ENCODE data around the gene HLA-A. TPM values are rescaled to one million over a fixed set of nuclear protein-coding genes. Genes with fewer than 3 reads are reported as not detected.
"Not testable (repeated sequence)": the region's sequence is repeated elsewhere in the genome, so short reads cannot be mapped to it uniquely, and the experiment has no call there.

Gene HLA-A
- total RNA-seq, 1 donor: 1,869 TPM

DNA sequence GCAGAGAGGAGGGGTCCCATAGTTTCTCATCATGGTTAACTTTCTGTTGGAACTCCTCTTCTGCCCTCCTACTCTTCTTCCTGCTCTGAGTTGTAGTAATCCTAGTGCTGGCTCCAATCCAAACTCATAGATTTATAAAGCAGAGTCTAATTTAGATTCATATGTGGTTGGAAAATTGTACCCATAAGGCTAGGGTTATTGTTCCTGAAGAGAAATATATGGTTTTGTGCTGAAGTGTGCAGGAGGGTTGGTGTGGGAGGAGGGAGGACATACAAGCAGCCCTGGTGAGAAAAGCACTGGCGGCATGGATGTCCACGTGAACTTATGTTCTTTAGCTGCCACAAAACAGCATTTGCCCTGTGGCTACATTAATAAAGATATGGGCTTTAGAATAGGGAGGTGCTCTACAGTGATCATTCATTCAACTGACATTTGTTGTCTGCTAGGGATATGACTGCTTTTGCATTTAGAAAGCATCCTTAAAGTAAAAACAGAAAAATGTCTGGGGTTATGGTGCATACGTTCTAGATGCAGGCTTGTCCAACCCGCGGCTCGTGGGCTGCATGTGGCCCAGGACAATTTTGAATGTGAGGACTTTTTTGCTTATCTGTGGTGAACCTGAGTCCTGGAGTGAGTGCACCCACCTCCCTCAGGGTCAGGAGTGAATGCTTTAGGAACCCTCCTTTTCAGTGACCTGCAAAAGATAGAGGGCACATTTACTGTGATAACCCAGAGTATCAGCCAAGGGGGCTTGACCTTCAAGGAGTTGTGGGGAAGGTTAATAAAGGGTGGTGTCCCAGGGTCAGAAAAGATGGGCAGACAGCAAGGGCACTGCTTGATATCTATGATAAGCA lies 4.1 kb downstream of the HLA-A start:
- H3K4me1 ChIP-seq (ENCODE audit: insufficient read depth, low read length): peaks cover 53% of the 10 kb centered on the region
- no peak overlapping the region for H3K4me3 ChIP-seq (ENCODE audit: low read length)
- no peaks in the 10 kb centered on the region for H3K9me3 ChIP-seq (ENCODE audit: low read depth, low read length)
- H3K27me3 ChIP-seq (ENCODE audit: insufficient read depth, low read length): no peaks in the 10 kb centered on the region

DNA sequence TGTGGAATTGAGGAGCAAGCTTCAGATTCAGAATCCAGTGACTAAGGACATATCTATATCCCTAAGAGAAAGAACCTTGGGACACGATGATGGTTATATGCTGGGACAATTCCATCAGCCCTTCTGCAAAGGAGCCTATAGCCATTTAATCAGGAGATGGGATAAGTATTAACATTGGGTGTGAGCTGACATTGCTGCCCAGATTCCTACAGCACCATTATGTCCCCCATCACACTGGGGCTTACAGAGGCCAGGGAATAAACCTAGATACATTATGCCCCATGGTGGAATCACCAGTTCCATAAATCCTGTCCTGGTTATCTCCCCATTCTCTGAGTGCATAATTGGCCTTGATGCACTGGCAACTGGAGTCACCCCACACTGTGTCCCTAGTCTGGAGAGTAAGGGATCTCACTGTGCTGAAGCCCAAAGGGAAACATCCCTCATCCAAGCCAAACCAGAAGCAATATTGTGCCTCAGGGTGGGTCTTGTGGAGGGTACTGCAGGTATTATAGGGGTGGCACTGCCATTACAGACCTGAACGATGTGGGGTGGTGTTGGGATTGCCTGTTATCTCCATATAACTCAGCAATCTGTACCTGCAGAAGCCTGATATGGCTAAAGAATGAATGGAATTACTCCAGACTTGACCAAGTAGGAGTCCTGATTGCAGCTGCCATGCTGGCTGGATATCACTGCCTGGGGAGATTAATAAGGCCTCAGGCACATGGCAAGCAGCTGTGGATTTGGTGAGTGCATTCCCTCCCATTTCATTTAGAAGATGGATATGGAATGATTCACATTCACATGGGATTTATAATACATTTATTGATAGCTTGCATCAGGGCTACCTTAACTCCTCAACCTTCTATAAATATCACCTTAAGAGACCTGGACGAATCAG lies 5.0 kb downstream of the HLA-A start:
- H3K27me3 ChIP-seq (ENCODE audit: insufficient read depth, low read length): no peaks in the 10 kb centered on the region
- no peaks in the 10 kb centered on the region for H3K9me3 ChIP-seq (ENCODE audit: low read depth, low read length)
- peaks cover 50% of the 10 kb centered on the region for H3K4me1 ChIP-seq (ENCODE audit: insufficient read depth, low read length)
- H3K4me3 ChIP-seq (ENCODE audit: low read length): no peak overlapping the region

DNA sequence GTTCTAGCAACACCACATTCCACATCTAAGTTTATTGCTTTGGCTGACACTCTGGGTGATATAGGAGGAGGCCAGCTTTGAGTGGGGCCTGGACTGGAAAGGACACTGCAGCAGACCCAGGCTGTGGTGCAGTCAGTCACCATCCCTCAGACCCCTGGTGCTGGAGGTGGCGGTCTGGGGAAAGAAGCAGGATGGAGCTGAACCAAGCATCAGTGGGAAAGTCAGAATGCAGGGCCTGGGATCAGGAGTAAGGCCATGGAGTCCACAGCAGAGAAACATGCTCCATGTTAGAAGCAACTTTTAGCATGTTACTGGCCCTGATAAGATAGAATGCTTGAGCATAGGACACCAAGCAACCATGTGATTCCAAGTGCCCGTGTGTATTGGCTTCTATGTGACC lies 5.9 kb downstream of the HLA-A start:
- Histone ChIP-seq H3K9me3 (ENCODE audit: low read depth, low read length) (no peaks in the 10 kb centered on the region), H3K4me1 (ENCODE audit: insufficient read depth, low read length) (peaks cover 50% of the 10 kb centered on the region), H3K27me3 (ENCODE audit: insufficient read depth, low read length) (no peaks in the 10 kb centered on the region), H3K4me3 (ENCODE audit: low read length) (no peak overlapping the region)

DNA sequence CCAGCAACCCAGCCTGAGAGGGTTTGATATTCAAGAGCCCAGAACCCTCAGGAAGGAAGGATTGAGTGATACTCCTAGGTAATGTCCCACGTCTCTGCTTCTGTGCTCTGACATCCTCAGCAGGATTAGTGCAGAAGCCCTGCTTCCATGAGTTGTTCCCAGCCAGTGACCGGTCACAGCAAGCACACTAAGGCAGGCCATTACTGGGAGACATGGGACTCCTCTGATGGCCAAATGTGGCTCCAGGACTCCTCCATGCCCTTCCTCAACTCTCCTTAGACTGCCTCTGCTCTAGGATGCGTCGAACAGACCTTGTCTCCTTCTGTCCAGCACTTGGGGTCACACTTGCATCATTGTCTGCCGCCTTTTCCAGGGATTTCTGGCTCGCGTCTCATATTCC lies 7.6 kb downstream of the HLA-A start:
- Histone ChIP-seq H3K4me3 (ENCODE audit: low read length) (no peak overlapping the region), H3K27me3 (ENCODE audit: insufficient read depth, low read length) (no peaks in the 10 kb centered on the region), H3K4me1 (ENCODE audit: insufficient read depth, low read length) (peaks cover 36% of the 10 kb centered on the region), H3K9me3 (ENCODE audit: low read depth, low read length) (no peaks in the 10 kb centered on the region)

GRCh38 chr6:29951882-29952281 lies 9.6 kb downstream of the HLA-A start:
- Histone ChIP-seq H3K9me3 (ENCODE audit: low read depth, low read length) (no peaks in the 10 kb centered on the region), H3K4me1 (ENCODE audit: insufficient read depth, low read length) (peaks cover 16% of the 10 kb centered on the region), H3K27me3 (ENCODE audit: insufficient read depth, low read length) (no peaks in the 10 kb centered on the region), H3K4me3 (ENCODE audit: low read length) (no peak overlapping the region)

- H3K9me3 ChIP-seq (ENCODE audit: low read depth, low read length): no peaks in the 10 kb centered on the region
- peaks cover 11% of the 10 kb centered on the region for H3K4me1 ChIP-seq (ENCODE audit: insufficient read depth, low read length)
- no peaks in the 10 kb centered on the region for H3K27me3 ChIP-seq (ENCODE audit: insufficient read depth, low read length)
- no peak overlapping the region for H3K4me3 ChIP-seq (ENCODE audit: low read length)
Measured at GRCh38 chr6:29953001-29953441, 10.7 kb downstream of the HLA-A start.

DNA sequence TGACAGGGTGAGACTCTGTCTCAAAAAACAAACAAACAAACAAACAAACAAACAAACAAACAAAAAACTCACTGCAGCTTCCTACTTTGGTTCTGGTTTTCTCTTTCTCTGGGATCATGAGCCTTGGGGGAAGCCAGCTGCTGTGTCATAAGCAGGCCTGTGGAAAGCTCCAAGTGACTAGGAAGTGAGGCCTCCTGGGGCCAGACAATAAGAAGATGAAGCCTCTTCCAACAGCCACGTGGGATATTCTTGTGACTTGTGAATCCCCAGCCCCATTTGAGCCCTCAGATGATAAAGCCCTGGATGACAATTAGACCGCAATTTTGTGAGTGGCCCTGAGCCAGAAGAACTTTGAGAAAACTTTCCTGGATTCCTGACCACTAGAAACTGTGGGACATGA lies 11.4 kb downstream of the HLA-A start:
- Histone ChIP-seq H3K4me3 (ENCODE audit: low read length) (no peak overlapping the region), H3K27me3 (ENCODE audit: insufficient read depth, low read length) (no peaks in the 10 kb centered on the region), H3K4me1 (ENCODE audit: insufficient read depth, low read length) (peaks cover 13% of the 10 kb centered on the region), H3K9me3 (ENCODE audit: low read depth, low read length) (no peaks in the 10 kb centered on the region)

GRCh38 chr6:29954272-29954671 lies 11.9 kb downstream of the HLA-A start:
- Histone ChIP-seq H3K27me3 (ENCODE audit: insufficient read depth, low read length) (no peaks in the 10 kb centered on the region), H3K9me3 (ENCODE audit: low read depth, low read length) (no peaks in the 10 kb centered on the region), H3K4me3 (ENCODE audit: low read length) (no peak overlapping the region), H3K4me1 (ENCODE audit: insufficient read depth, low read length) (peaks cover 18% of the 10 kb centered on the region)

DNA sequence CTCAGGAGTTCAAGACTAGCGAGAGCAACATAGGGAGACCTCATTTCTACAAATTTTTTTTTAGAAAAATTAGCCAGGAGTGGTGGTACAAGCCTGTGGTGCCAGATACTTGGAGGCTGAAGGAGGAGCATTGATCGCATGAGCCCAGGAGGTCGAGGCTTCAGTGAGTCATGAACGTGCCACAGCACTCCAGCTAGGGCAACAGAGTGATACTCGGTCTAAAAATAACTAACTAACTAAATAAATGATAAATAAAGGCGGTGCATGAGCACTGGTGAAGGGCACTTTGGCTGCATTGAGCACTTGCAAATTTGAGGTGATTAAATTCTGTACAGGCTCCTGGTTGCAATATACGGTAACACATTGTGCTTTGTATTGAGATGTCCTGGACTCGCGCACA lies 13.5 kb downstream of the HLA-A start:
- Histone ChIP-seq H3K27me3 (ENCODE audit: insufficient read depth, low read length) (no peaks in the 10 kb centered on the region), H3K4me3 (ENCODE audit: low read length) (no peak overlapping the region), H3K9me3 (ENCODE audit: low read depth, low read length) (no peaks in the 10 kb centered on the region), H3K4me1 (ENCODE audit: insufficient read depth, low read length) (peaks cover 20% of the 10 kb centered on the region)

DNA sequence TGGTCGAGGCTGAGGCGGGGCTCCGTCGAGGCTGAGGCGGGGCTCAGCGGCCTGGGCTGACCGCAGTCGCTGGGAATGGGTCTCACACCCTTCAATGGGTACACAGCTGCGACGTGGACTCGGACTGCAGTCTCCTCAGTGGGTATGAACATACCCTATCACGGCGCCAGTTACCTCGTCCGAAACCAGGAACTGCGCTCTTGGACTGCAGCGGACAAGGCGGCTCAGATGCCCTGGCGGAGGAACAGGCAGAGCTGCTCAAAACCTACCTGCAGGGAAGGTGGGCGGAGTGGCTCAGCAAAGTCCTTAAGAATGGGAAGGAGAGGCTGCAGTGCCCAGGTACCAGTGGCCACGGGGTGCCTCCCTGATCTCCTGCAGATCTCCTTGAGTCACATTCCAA lies 14.2 kb downstream of the HLA-A start:
- Histone ChIP-seq H3K27me3 (ENCODE audit: insufficient read depth, low read length) (no peaks in the 10 kb centered on the region), H3K4me1 (ENCODE audit: insufficient read depth, low read length) (peaks cover 21% of the 10 kb centered on the region), H3K9me3 (ENCODE audit: low read depth, low read length) (no peaks in the 10 kb centered on the region), H3K4me3 (ENCODE audit: low read length) (no peak overlapping the region)

DNA sequence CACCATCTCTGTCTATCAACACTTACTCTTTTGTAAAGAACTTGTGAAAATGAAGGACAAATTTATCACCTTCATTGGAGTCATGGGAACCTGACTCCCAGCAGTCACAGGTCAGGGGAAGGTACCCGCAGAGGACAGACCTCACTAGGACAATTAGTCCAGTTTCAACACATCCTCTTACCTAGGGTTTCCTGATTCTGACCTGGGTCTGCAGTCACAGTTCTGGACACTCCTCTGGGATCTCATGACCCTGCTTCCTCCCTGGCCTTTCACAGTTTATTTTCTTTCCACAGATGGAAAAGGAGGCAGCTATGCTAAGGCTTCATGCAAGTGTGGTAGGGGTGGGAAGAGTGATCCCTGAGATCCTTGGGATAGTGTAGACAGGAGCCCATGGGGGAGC lies 15.7 kb downstream of the HLA-A start:
- Histone ChIP-seq H3K27me3 (ENCODE audit: insufficient read depth, low read length) (no peaks in the 10 kb centered on the region), H3K9me3 (ENCODE audit: low read depth, low read length) (no peaks in the 10 kb centered on the region), H3K4me1 (ENCODE audit: insufficient read depth, low read length) (peaks cover 27% of the 10 kb centered on the region), H3K4me3 (ENCODE audit: low read length) (no peak overlapping the region)

GRCh38 chr6:29958921-29959320 lies 16.6 kb downstream of the HLA-A start:
- peaks cover 28% of the 10 kb centered on the region for H3K4me1 ChIP-seq (ENCODE audit: insufficient read depth, low read length)
- no peak overlapping the region for H3K4me3 ChIP-seq (ENCODE audit: low read length)
- H3K9me3 ChIP-seq (ENCODE audit: low read depth, low read length): no peaks in the 10 kb centered on the region

GRCh38 chr6:29959467-29959866 lies 17.1 kb downstream of the HLA-A start:
- no peak overlapping the region for H3K4me3 ChIP-seq (ENCODE audit: low read length)
- H3K27me3 ChIP-seq (ENCODE audit: insufficient read depth, low read length): no peaks in the 10 kb centered on the region
- no peaks in the 10 kb centered on the region for H3K9me3 ChIP-seq (ENCODE audit: low read depth, low read length)
- H3K4me1 ChIP-seq (ENCODE audit: insufficient read depth, low read length): peaks cover 33% of the 10 kb centered on the region

More at GRCh38 chr6:29958921-29959320, 16.6 kb downstream of the HLA-A start:
- no peaks in the 10 kb centered on the region for H3K27me3 ChIP-seq (ENCODE audit: insufficient read depth, low read length)

- Histone ChIP-seq H3K27me3 (ENCODE audit: insufficient read depth, low read length) (no peaks in the 10 kb centered on the region), H3K4me1 (ENCODE audit: insufficient read depth, low read length) (peaks cover 58% of the 10 kb centered on the region), H3K4me3 (ENCODE audit: low read length) (no peak overlapping the region), H3K9me3 (ENCODE audit: low read depth, low read length) (no peaks in the 10 kb centered on the region)
Measured at GRCh38 chr6:29961966-29962365, 19.6 kb downstream of the HLA-A start.

DNA sequence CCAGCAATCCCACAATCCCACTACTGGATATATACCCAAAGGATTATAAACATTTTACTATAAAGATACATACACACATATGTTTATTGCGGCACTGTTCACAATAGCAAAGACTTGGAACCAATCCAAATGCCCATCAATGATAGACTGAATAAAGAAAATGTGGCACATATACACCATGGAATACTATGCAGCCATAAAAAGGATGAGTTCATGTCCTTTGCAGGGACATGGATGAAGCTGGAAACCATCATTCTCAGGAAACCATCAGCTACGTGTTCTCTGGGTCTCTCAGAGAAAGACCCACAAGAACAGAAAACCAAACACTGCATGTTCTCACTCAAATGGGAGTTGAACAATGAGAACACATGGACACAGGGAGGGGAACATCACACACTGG lies 21.4 kb downstream of the HLA-A start:
- peaks cover 58% of the 10 kb centered on the region for H3K4me1 ChIP-seq (ENCODE audit: insufficient read depth, low read length)
- not testable (repeated sequence) for H3K4me3 ChIP-seq (ENCODE audit: low read length); H3K9me3 ChIP-seq (ENCODE audit: low read depth, low read length); H3K27me3 ChIP-seq (ENCODE audit: insufficient read depth, low read length)
